NOMO-1 treated with dmso at 0.1 percent for 144 hours (cell line): Measurements from ENCODE around the gene RPRML.
"Not testable (repeated sequence)": the region's sequence is repeated elsewhere in the genome, so short reads cannot be mapped to it uniquely, and the experiment has no call there.

Experiments
- DNase-seq: peaks from one replicate; lab custom pipeline; 2025; ENCODE audit not compliant: unreplicated experiment; lab: John Stamatoyannopoulos, UW

Gene RPRML

DNA sequence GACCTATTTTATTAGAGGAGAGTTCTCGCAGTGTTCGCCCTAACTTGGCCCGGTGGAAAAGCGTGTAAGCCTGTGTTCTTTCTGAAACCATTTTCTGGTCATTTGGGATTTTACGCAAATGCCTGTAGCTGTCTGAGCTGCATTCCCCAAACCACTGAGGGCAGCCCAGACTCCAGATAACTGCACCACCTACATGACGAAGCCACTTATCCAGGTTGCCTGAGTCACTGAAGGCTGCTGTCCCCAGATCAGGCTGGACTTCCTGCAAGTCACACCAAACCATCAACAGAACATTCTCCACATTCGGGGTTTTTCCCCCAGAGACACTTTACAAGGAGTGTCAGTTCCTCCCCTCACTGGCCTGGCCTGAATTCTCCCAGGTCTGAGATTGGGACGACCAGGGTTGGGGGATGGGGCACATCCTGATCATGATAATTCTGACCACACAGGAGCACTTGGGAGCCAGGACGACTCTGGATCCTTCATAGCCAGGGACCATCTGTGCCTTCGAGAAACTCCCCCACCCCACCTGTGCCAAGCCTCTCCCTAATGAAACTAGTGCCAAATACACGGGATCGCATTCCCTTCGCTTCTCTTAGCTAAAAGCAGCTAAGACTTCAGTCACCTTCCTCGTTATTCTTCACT, 2.3 kb downstream of the RPRML start:
- no peak for DNase-seq

DNA sequence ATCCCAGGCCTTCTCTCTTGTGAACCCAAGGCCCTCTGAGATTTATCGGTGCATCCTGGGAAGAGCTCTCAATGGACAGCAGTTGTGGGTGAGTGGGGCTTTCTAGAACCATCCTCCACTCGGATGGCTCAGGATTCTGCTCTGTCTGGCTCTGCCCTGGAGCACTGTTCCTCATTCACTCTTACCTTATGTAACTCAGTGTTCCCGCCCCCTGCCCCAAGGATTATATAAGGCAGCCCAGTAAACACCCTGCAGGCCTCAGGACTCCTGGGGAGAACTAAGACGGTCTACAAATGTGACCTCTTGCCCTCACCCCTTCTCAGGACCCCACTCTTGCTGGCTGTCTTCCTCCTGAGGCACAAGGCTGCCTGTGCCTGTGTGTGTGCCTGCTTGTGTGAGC, 3.8 kb downstream of the RPRML start:
- DNase-seq, result no peak

DNA sequence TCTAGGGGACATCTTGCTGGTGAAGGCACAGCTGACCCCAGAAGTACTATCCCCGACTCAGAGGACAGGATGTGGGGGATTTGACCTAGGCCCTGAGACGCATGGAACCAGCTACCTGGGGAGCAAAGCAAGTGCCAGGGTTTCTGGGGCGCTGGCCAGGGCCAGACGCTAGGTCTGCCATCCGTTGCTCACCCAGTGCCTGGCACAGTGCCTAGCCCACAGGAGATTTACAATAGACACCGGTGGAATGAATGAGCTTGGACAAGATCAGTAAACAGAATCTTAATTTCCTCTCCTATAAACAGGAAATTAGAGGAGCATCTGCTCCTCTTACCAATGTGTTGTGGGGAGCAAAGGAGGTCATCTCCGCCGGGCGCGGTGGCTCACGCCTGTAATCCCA, 5.0 kb downstream of the RPRML start:
- DNase-seq, result no peak

DNA sequence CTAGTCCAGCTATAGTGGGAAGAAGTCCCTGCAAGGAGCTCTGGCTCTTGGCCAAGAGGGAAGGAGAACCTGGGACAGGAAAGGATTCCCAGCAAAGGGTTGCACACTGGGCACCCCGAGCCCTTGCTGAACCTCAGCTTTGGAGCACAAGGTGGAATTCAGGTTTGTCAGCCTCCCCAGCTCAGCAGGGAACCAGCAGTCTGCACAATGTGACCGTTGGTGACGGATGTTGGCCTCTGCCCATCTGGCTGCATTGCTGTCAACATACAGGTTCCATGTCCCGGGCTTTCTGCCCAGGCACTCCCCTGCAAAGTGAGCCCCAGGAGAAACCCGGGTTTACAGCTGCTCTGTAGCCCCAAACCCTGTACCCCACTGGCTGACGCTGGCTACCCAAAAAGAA, 6.7 kb downstream of the RPRML start:
- DNase-seq, result no peak

DNA sequence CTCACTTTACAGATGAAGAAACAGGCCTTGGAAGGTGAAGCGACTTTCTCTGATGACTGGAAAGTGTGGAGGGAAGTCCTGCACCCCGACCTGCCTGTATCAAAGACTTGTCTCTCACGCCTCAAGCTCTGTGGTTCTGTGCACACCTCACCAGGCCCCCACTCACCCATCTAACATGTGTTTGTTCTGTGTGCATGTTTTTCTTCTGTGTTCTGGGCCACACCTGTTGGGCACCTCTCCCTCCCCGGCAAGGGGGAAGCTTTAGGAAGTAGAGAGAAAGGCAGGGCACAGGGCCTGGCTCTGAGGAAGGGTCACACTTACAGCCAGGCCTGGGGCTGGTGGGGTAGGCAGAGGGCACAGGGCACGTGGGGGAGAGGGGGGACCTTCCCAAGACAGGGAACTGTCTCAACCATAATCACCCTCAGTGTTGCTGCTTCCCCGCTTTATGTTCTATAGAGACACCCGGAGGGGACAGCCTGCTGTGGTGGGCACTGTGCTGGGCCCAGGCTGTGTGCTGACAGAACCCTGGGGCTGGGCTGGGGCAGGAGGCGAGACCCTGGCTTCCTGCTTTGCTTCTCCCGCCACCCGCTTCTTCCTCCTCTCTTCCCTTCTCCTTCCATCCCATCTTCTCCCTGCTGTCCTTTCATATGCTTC, 7.3 kb downstream of the RPRML start:
- DNase-seq, result no peak

DNA sequence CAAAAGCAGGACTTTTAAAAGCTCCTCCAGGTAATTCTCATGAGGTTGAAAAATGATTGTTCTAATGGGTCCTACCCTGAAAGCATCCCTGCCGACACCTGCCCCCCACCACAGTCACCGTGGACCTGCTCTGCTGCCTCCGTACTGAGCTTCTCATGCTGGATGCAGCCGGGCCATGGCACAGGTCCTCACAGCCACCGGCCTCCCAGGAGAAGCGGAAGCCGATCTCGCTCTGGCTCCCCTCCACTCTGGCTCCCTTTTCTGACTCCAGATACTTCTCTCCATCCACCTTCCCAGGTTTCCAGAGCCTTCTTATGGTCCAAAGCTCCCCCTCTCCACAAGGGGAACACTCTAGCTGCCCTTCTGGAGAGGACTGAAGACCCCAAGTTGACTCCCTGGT, 10.2 kb downstream of the RPRML start:
- no peak for DNase-seq

DNA sequence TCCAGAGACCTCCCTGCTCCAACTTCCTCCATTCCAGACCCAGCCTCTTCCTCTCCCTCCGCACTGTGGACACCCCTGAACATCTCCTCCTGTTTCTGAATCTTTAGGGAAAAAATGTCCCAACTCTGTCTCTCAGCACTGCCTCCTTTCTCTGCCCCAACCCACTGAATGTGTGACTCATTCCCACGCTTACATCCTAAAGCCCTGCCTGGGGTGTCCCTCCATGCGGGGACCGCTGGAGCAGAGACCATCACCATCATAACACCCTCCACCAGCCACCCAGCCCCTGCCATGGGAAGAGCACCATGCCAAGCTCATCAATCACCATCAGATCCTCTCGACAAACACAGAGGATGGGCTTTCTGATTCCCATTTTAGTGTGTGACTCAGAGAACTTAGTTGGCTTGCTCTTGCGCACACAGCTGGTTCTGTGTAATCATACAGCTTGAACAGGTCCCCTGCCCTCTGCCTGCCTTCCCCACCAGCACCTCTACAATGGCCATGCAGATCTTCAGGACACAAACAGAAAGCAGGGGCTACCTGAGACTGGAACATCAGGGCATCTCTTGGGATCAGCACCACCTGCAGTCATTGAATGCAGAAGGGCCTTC, 10.7 kb downstream of the RPRML start:
- DNase-seq, result no peak

DNA sequence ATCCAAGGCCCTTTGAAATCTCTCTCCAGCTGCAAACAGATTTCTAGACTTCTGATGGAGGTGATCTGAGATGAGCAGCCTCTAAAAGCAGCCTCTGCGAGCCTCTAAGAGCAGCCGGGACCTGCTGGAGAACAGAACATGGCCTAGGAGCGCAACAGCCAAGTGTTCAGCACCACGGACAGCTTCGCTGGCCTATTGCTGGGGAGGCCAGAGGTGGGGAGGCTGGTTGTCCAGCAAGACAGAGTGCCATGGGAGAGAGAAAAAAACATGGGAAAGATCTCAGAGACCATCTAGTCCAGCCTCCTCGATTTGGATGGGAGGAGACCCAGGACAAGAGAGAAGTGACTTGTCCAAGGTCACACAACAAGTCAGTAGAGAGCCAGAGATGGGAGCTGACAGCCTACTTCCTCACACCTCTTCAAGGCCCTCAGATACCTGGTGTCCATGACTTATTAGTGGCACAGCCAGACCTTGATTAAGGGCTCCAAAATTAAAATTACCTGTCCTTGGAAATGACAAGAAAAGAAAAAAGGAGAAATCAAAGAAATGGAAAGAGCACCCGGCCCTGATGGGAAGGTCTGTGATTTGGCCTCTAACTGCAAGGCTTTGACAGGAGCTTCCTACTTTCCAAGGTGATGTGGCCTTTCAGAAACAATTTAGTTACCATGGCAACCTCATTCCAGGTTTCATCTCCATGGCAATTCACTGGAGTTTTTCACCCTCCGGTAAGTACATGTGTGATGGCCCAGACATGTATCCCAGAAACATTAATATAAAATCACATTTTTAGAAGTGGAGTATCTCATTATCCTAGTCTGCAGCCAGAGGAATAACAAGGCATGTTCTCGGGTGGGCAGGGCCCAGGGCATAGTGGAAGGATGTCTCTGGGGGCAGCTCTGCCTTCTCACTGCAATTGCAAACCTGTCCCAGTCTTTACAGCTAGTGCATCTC, 14.5 kb downstream of the RPRML start:
- no peak for DNase-seq

DNA sequence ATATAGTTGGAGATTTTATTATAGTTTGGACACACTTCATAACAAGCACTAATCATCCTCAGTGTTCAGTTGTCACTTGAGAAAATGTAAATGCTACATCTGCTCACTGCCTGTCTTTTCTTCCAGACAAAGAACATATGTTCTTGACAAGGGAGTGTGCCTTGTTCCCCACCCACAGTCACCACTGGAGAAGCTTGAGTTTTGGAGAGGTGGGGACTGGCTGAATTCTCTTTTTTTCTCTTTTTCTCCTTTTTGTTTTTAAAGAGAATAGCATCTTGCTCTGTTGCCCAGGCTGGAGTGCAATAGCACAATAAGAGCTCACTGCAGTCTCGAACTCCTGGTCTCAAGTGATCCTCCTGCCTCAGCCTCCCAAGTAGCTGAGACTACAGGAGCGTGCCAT, 15.5 kb downstream of the RPRML start:
- DNase-seq, result no peak

DNA sequence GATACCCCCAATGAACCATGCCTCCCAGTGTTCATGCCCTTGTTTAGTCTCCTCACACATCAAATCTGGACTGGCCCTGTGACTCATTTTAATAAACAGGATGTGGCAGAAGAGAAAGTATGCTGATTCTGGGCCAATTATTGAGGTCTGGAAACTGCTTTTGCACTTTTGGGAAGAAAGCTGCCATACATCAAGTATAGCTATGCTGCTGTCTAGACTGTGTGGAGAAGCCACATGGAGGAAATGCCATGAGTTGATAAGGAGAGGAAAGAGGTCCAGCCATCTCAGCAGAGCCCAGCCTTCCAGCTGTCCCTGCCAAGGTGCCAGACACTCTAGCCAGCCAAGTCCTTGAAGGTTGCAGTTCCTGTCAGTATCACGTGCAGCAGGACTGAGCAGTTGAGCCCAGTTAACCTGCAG, 16.7 kb downstream of the RPRML start:
- DNase-seq, result no peak

DNA sequence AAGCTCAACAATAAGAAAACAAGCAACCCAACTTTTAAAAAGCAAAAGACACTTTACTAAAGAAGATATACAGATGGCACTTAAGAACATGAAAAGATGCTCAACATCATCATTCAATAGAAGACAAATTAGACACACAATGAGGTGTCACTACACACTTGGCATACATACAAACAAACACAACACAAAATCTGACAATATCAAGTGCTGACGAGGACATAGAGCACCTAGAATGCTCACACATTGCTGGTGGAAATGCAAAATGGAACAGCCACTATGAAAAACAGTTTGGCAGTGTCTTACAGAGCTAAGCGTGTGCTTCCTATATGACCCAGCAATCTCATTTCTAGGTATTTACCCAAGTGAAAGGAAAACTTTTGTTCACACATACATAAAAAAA, 18.9 kb downstream of the RPRML start:
- no peak for DNase-seq

DNA sequence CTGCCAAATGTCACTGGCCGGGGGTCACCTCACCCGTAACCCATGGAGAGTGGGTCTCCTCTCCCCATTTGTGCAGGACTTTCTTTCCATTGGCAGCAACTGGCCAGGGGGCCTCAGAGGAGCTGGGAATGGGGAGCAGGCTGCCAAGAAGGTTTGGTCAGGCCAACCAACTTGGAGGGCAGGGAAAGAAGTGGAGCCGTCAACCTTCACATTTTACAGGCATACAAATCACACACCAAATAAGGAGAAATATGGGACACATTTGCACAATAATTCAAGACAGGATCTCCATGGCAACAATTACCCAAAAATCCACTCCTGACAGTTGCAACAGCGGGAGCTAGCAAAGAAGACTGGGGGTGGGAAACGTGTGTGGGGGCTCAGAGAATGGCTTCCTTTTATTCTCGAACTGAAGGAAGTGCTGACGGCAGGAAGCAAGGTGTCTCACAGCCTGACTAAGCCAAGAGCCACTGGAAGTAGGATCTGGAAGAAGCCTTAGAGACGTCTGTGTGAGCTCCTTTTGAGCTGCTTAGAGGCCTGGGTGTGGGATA, 20.9 kb downstream of the RPRML start:
- no peak for DNase-seq

DNA sequence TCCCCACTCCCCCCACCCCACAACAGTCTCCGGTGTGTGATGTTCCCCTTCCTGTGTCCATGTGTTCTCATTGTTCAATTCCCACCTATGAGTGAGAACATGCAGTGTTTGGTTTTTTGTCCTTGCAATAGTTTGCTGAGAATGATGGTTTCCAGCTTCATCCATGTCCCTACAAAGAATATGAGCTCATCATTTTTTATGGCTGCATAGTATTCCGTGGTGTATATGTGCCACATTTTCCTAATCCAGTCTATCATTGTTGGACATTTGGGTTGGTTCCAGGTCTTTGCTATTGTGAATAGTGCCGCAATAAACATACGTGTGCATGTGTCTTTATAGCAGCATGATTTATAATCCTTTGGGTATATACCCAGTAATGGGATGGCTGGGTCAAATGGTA, 25.9 kb downstream of the RPRML start:
- not testable (repeated sequence) for DNase-seq

DNA sequence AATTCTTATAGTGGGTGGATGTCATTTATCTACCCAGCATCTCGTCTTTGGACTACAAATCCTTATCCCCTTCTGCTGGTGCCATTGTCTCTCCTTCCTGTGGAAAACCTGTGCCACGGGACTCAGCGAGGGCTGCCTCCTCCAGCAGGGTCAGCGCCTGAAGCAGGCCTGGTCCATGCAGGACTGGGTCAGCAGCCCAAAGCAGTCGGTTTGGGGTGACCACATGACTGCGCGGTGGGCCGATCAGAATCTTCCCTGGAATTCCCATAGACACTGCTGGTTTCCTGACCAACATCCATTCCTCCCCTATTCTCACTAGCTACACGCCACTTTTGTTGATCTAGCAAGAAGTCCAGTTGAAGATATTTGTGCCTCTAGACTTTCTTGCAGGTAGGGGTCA, 26.9 kb downstream of the RPRML start:
- DNase-seq, result no peak

DNA sequence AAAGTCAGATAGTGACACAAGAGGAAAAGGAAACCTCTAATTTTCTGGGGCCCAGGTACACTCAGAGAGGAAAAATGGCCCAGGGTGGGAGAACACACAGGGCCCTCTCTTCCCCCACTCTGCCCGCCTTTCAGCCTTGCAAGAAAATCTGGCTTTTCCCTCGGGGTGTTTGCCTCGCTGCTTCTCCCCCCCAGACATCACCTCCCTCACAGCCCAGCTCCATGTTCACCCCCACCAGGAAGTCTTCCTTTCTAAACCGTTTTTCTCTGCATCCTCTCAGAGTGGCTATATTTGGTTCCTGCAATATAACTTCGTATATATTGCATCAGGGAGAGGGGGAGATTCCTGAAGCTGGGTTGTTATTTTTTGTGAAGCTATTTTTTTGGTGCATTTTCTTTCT, 27.3 kb downstream of the RPRML start:
- no peak for DNase-seq

DNA sequence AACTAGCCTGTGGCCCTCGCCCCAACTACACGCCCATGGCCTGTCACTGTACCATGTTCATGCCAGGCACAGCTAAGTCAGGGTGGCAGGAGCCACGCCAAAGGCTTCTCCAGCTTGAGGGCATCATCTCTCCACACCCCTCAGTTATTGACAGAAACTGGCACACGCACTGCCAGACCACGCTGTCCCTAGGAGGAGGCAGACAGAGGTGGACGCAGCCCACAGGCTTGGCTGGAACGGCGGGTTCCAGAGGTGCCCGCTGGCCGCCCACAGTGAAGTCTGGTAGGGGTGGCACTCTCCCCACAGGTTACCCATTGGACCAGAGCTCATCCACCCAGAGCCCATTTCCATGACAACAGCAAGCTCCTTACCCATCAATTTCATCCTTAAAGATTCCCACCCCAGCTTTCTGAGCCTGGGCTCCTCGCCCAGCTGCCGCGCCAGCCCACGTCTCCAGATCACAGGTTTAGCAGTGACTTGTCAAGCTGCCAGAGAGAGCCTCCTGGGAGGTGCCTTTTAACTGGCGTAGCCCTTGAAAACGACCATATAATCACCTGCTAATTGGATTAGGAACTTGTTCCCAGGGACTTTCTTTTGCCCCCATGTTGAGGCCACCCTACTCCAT, 27.9 kb downstream of the RPRML start:
- DNase-seq, result no peak

DNA sequence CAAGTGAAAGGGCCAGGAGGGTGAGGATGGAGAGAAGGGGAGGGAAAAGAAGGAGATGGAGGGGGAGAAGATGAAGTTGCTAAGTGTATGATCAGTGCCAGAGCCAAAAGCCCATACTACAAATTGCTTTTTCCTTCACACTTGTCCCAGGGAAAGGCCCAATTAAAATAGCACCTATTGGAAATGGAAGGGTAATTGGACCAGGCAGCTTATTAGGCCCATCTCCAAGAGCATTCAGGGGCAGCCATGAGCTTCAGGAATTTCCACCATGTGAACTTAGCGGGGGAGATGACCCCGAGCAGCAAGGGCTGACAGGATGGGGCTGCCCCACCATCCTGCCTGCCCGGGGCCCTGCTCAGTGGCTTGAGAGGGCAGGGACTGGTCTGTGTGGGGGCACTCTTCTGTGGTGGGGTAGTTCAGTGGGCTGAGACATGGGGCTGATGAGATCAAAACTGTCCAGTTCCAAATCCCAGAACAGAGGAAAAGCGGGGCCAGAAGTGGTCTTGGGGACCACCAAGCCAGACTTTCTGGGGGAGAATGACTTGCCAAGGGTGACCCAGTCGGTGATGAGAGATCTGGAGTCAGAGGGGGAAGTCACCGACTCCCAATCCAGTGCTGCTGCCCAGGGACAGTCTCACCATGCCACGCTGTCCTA, 28.6 kb downstream of the RPRML start:
- no peak for DNase-seq

DNA sequence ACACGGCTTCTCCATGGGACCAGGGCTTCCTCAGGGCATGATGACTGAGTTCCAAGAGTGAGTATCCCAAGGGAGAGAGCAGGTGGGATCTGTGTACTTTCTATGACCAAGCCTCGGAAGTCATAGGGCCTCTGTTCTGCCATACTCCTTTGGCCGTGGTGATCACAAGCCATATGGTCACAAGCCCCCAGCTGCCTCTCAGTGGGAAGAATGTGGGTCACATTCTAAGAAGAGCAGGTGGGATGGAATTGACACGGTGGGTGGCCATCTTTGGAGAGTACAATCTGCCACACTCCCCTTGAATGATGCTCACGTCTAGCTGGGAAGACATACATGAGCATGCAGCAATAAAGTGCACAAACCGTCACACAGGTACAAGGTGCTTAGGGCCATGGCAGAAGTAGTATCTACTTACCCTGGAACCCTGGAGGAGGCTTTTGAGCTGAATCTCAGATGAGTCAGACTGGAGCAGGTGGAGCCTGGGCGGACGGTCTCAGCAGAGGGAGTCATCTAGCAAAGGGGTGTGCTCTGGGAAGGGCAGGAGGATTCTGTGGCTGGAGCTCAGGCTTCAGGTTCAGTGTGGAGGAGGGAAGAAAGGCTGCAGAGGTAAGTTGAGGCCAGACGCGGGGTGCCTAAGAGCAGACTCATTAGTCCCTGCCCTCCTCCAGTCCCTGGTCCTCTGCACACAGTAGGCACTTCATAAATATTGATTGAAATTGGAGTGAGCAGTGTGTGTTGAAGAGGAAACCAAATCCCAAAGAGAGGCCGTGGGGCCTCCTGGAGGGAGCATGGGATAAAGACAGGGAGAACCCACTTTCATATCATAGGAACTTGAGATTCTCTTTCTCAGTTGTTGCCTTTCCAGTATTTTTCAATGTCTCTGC, 29.5 kb downstream of the RPRML start:
- DNase-seq, result no peak

DNA sequence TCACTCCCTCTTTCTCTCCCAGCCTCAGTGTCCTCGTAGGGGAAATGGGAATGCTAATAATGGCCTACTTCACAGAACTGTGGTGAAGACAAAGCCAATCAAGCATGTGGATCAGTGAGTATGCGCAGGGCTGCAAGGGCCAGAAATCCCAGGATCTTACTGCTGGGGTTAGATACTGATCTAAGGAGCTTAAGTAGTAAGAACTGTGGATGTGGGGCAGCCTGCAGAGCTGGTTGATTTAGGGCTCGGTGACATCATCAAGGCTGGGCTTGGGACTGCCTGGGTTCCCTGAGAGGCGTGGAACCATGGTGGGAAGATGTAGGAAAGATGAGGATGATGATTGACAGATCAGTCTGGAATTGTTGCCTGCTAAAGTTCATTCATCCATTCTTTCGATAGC, 30.5 kb downstream of the RPRML start:
- no peak for DNase-seq
